Choroid plexus epithelial cell (primary cell): Measurements from ENCODE around the gene CFAP73.

ENCODE experiments used
- DNase-seq: peaks from one replicate; pipeline ENCODE4 v3.0.0-alpha.2; 2010; ENCODE audit warnings: low read depth
- H3K4me3 ChIP-seq: 2 replicates; pipeline ENCODE4 v1.5.1; 2011; ENCODE audit warnings: low read depth, mild to moderate bottlenecking, control low read depth, low read length, moderate library complexity
- CTCF ChIP-seq: conservative IDR thresholded peaks from 2 replicates; pipeline ENCODE4 v1.5.1; 2011; ENCODE audit warnings: low read depth, mild to moderate bottlenecking, control low read depth, inconsistent platforms, low read length, moderate library complexity

CFAP73 gene

DNA sequence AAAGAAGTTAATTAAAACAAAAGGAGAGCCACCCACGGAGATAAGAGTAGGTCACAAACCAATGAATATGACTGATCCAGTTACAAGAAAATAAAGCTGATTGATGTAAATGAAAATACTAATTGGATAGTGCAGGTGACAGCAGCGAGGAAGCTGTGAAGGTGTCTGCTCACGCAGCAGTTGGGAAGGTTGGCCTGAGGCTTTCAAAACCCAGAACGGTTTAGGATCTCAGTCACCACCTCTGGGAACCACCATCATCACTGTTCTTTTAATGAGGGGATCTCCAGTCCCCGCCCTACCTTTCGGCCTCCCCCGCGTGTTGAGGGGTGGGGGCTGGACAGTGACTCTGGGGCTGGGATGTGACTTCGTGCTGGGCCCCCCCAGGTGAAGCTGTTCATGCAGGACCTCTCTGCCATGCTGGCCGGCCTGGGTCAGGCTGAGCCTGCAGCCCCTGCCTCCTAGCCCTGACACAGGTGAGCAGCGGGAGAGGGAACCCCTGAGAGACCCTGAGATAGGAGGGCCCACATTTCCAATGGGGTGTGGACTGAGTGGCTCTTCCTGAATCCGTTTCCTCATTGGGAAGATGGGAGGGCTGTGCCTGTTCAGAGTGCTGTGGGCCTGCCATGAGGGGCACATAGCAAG, 7.8 kb downstream of the CFAP73 start:
- DNase-seq, result no peak
- no peak for TF ChIP-seq CTCF
- no peak overlapping the region for H3K4me3 ChIP-seq

DNA sequence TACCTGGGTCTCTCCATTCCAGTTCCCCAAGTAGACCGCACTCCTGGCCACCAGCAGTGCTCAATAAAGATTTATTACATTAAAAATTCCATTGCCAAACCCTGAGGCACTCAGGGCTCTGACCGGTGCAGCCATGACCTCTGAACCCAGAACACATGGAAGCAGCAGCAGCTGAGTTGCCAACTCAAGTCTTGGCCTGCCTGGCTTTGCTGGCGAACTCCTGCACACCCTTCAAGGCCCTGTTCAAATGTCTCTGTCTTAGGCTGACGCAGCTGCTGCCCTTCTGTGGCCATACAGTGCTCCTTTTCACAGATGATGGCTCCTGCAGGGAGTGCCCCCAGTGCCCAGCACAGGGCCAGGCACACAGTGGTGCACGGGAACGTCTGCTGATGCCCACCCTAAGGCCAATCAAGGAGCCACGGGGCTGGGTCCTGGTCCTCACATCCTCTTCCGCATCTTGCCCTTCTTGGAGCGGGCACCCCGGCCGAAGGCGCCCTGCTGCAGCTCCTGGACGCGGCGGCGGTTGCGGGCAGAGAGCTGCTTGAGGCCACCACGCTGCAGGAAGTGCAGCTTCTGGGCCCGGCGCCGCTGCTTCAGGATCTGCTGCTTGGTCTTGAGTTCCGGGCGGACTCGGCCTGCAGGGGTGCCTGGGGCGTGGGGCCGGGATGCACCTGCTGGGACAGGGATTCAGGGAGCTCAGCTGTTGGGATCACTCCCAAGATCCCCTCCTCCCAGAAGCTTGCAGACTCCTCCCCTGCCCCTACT, 9.1 kb downstream of the CFAP73 start:
- H3K4me3 ChIP-seq, result no peak overlapping the region
- TF ChIP-seq CTCF, result no peak
- no peak for DNase-seq

- TF ChIP-seq CTCF, result no peak
- no peak overlapping the region for H3K4me3 ChIP-seq
- DNase-seq, result no peak
Measured at GRCh38 chr12:113159937-113160336, 10.4 kb downstream of the CFAP73 start.

DNA sequence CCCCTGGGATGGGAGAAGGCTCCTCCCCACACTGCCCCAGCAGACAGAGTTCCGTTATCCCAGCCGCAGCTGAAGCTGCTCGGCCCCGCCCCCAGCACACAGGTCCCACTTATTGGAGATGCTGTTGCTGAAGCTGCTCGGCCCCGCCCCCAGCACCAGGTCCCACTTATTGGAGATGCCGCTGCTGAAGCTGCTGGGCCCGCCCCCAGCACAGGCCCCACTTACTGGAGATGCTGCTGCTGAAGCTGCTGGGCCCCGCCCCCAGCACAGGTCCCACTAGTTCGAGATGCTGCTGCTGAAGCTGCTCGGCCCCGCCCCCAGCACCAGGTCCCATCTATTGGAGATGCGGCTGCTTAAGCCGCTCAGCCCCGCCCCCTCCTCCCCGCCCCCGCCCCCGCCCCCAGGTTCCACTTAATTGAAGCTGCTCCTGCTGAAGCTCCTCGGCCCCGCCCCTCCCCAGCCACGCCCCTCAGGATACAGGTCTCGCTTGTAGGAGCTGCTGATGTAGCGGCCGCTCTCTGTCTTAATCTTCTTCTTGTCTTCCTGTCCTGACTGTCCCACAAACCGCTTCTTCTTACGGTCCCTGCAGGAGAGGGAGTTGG, 12.0 kb downstream of the CFAP73 start:
- no peak overlapping the region for H3K4me3 ChIP-seq
- DNase-seq, result no peak
- no peak for TF ChIP-seq CTCF

- no peak overlapping the region for H3K4me3 ChIP-seq
- DNase-seq, result peak; percentile 42
- no peak for TF ChIP-seq CTCF
Measured at GRCh38 chr12:113162102-113163029, 12.8 kb downstream of the CFAP73 start.

DNA sequence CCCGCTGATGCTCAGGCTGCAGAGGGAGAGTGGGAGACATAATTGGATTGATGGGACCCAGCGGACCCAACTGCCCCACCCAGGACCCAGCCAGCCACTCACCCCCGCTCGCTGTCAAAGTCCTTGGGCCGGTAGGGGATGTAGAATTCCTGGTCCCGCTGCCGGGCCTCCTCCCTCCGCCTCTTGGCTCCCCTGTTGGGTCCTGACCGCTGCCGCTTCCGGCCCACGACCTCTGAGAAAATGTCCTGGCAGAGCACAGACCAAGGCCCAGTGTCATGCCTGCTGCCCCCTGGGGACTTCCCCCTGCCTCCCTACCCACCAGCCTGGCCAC, 13.5 kb downstream of the CFAP73 start:
- H3K4me3 ChIP-seq, result no peak overlapping the region
- DNase-seq, result no peak
- TF ChIP-seq CTCF, result no peak
